GM10847 (cell line): ENCODE results near the gene CACNG5.

ENCODE experiments used
- POLR2A ChIP-seq: IDR thresholded peaks from 2 replicates; pipeline ENCODE4 v1.6.1; 2011; ENCODE audit not compliant: insufficient read length; ENCODE audit errors: extremely low read depth

Gene CACNG5

GRCh38 chr17:66906321-66907278 lies 71.7 kb downstream of the CACNG5 start:
- TF ChIP-seq POLR2A = no peak

- TF ChIP-seq POLR2A = no peak
Measured at GRCh38 chr17:66909804-66910373, 75.0 kb downstream of the CACNG5 start.

GRCh38 chr17:66910651-66911285 lies 75.9 kb downstream of the CACNG5 start:
- no peak for TF ChIP-seq POLR2A

DNA sequence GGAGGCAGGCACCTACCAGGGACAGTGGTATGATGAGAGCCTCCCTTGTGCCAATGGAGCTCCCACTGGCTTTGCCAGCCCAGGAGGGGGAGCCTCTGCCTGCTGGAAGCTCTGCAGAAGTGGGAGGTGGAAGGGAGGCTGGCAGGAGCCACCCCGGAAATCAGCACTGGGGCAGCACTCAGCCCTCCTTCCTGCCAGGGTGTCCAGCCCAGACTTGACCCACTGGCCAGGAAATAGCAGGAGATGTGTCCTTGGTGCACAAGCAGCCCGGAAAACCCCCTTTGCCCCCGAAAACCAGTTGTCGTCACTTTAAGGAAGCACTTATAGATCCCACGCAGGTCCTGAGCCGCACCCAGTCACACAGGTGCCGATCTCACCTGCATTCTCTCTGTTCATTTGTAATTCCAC lies 80.3 kb downstream of the CACNG5 start:
- TF ChIP-seq POLR2A = no peak

DNA sequence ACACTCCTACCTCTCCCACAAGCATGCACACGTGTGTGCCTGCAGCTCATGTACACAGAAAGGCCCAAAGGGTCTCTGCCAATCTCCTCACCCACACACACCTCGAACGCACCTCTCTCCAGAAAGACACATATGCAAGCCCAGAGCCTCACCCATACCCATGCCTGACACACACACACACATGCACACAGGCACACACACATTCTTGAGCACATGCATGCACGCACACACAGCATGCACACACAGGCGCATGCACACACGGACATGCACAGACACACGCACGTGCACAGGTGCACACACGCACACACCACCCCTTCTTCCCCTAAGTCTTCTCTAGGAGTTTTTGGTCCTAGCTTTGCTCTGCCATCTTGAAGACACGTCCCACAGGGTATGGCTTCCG lies 80.9 kb downstream of the CACNG5 start:
- TF ChIP-seq POLR2A = no peak

- no peak for TF ChIP-seq POLR2A
Measured at GRCh38 chr17:66916946-66917345, 82.0 kb downstream of the CACNG5 start.

- no peak for TF ChIP-seq POLR2A
Measured at GRCh38 chr17:66918896-66919295, 84.0 kb downstream of the CACNG5 start.

DNA sequence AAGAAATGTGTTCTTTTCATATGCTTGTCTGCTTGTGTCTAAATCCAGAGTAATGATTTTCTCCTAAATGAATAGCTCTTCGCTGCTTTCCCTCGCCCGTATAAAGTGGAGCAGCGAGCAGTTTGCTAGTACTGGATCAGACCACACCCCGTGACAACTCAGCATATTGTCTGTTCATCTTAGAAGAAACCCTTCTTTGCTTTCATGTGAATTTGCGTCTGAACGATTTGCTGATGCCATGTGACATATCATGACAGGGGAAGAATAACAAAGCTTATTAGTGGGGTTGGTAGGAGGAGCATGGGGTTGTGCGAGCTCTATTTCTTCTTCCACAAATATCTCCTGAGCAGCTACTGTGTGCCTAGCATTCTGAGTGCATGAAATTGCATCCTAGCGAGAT lies 85.5 kb downstream of the CACNG5 start:
- TF ChIP-seq POLR2A = no peak

- no peak for TF ChIP-seq POLR2A
Measured at GRCh38 chr17:66920950-66921349, 86.0 kb downstream of the CACNG5 start.

- no peak for TF ChIP-seq POLR2A
Measured at GRCh38 chr17:66923886-66924285, 89.0 kb downstream of the CACNG5 start.

GRCh38 chr17:66925811-66926500 lies 91.0 kb downstream of the CACNG5 start:
- TF ChIP-seq POLR2A = no peak

DNA sequence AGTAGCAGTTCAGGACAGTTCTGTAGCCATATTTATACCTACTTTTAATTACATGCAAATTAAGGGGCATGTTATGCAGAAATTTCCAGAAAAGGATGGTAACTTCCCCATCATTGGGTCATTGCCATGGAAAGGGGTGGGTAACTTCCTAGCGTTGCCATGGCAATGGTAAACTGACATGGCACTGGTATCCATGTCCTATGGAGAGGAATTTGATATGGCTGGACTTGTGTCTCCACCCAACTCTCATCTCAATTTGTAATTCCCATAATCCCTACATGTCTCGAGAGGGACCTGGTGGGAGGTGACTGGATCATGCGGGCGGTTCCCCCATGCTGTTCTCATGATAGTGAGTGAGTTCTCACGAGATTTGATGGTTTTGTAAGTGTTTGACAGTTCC lies 94.0 kb downstream of the CACNG5 start:
- no peak for TF ChIP-seq POLR2A

DNA sequence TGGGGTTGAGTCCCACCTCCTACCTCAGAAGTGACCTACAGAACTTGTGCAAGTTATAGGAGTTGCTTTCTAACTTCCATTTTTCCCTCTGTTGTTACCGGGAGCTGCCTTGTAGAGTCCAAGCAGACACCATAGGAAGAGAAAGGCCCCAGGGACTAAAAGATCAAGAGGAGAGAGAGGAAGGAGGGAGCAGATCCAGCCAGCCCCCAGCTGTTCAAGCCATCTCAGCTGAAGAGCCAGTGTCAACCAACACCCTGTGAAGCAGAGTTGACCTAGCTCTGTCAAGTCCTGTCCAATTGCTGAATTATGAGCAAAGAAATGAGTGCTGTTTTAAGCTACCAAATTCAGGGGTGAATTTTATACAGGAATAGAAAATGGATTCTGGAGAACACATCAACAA lies 94.7 kb downstream of the CACNG5 start:
- TF ChIP-seq POLR2A = no peak

- no peak for TF ChIP-seq POLR2A
Measured at GRCh38 chr17:66930933-66931332, 96.0 kb downstream of the CACNG5 start.

GRCh38 chr17:66932311-66932710 lies 97.4 kb downstream of the CACNG5 start:
- TF ChIP-seq POLR2A = no peak
